HepG2 (cell line): ENCODE data around the gene SGCB. TPM values are rescaled to one million over a fixed set of nuclear protein-coding genes. Genes with fewer than 3 reads are reported as not detected.

Experiments
- ARHGAP35 ChIP-seq: sonication (generic); formaldehyde crosslinking; IDR thresholded peaks from 2 replicates; pipeline ENCODE4 v1.9.0; 2022; ENCODE audit warnings: mild to moderate bottlenecking, inconsistent platforms, moderate library complexity, missing genetic modification reagents, borderline replicate concordance
- HMG20B ChIP-seq: conservative IDR thresholded peaks from 2 replicates; pipeline ENCODE4 v1.6.1; 2016; ENCODE audit warnings: missing genetic modification reagents, missing compliant biosample characterization
- HNRNPL ChIP-seq: fragments of 200-400 bp; formaldehyde crosslinking; IDR thresholded peaks from 2 replicates; pipeline ENCODE4 v1.6.1; 2017; ENCODE audit warnings: mild to moderate bottlenecking, low read depth, low read length
- KLF15 ChIP-seq: sonication (generic); formaldehyde crosslinking; IDR thresholded peaks from 2 replicates; pipeline ENCODE4 v1.8.1; 2023; ENCODE audit warnings: borderline replicate concordance, mild to moderate bottlenecking, inconsistent platforms, missing genetic modification reagents, mixed read lengths
- MATR3 ChIP-seq: sonication (generic); formaldehyde crosslinking; IDR thresholded peaks from 2 replicates; pipeline ENCODE4 v1.4.0; 2020; ENCODE audit warnings: missing genetic modification reagents
- SAFB2 ChIP-seq: sonication (generic); formaldehyde crosslinking; IDR thresholded peaks from 2 replicates; pipeline ENCODE4 v1.5.1; 2020; ENCODE audit warnings: missing genetic modification reagents, low read depth, mild to moderate bottlenecking, borderline replicate concordance
- SALL2 ChIP-seq: sonication (generic); formaldehyde crosslinking; IDR thresholded peaks from 2 replicates; pipeline ENCODE4 v1.8.1; 2023; ENCODE audit warnings: mild to moderate bottlenecking, missing genetic modification reagents, inconsistent platforms
- TBP ChIP-seq: sonication (generic); formaldehyde crosslinking; IDR thresholded peaks from 2 replicates; pipeline ENCODE4 v1.5.0; 2020; ENCODE audit warnings: missing genetic modification reagents
- YEATS2 ChIP-seq: sonication (generic); formaldehyde crosslinking; IDR thresholded peaks from 2 replicates; pipeline ENCODE4 v1.4.0; 2020; ENCODE audit warnings: missing genetic modification reagents, borderline replicate concordance
- ZKSCAN8 ChIP-seq: IDR thresholded peaks from 2 replicates; pipeline ENCODE4 v1.6.1; 2016; ENCODE audit warnings: borderline replicate concordance, missing genetic modification reagents, missing compliant biosample characterization
- ZNF331 ChIP-seq: sonication (generic); formaldehyde crosslinking; IDR thresholded peaks from 2 replicates; pipeline ENCODE4 v1.4.0; 2020; ENCODE audit warnings: missing genetic modification reagents
- ZNF543 ChIP-seq: sonication (generic); formaldehyde crosslinking; IDR thresholded peaks from 2 replicates; pipeline ENCODE4 v1.4.0; 2020; ENCODE audit warnings: mild to moderate bottlenecking, missing genetic modification reagents
- ZNF614 ChIP-seq: IDR thresholded peaks from 2 replicates; pipeline ENCODE4 v1.6.1; 2018; ENCODE audit warnings: missing biosample characterization, missing genetic modification reagents, inconsistent platforms, borderline replicate concordance
- ZNF883 ChIP-seq: sonication (generic); formaldehyde crosslinking; IDR thresholded peaks from 2 replicates; pipeline ENCODE4 v1.5.1; 2020; ENCODE audit warnings: mild to moderate bottlenecking, missing genetic modification reagents; ENCODE audit errors: not compliant biosample characterization
- ZSCAN25 ChIP-seq: sonication (generic); formaldehyde crosslinking; IDR thresholded peaks from 2 replicates; pipeline ENCODE4 v1.8.0; 2022; ENCODE audit warnings: mild to moderate bottlenecking, missing genetic modification reagents
- ZZZ3 ChIP-seq: sonication (generic); formaldehyde crosslinking; IDR thresholded peaks from 2 replicates; pipeline ENCODE4 v1.4.0; 2020; ENCODE audit warnings: missing genetic modification reagents, mild to moderate bottlenecking, borderline replicate concordance
- polyA plus RNA-seq, 8 experiments: library from polyadenylated mRNA; depleted of rRNA in 3 of 8; stranded (reverse) in 7 of 8; unstranded in 1 of 8; fragments of >200 nt; fragmentation: Illumina TruSeq in 4 of 8; extraction: Trizol in 4 of 8; gene quantifications; 2 replicates each; pipeline versions ENCODE4 v1.2.1 to v1.2.3, GENCODE V29; 2011 to 2016; ENCODE audit warnings: low read depth in 4 of 8, missing spikeins in 1 of 8, mixed read lengths in 1 of 8; ENCODE audit not compliant: insufficient read depth in 1 of 8
- total RNA-seq, 5 experiments: library from RNA; depleted of rRNA; stranded (reverse); fragments of >200 nt; fragmentation: Illumina TruSeq; extraction: Trizol; gene quantifications; 2 replicates each; pipeline ENCODE4 v1.2.3, GENCODE V29; 2016; ENCODE audit warnings: low read depth in 1 of 5
- TF ChIP-seq, protein P1 (sequence below): sonication (generic); formaldehyde crosslinking; IDR thresholded peaks from 2 replicates; pipeline ENCODE4 v1.4.0; 2020; ENCODE audit warnings: missing genetic modification reagents
- TF ChIP-seq, protein P2 (sequence below): sonication (generic); formaldehyde crosslinking; IDR thresholded peaks from 2 replicates; pipeline ENCODE4 v1.9.0; 2022; ENCODE audit warnings: low read depth, missing genetic modification reagents
- TF ChIP-seq, protein P3 (sequence below): sonication (generic); formaldehyde crosslinking; IDR thresholded peaks from 2 replicates; pipeline ENCODE4 v1.5.1; 2020; ENCODE audit warnings: missing genetic modification reagents, mild to moderate bottlenecking, borderline replicate concordance

Gene SGCB
- total and polyA plus RNA-seq, 2 of the 13 experiments (the other 11 are each of a cell fraction or from before 2014, with no cell fraction given) = 2.2 to 4.8 TPM

DNA sequence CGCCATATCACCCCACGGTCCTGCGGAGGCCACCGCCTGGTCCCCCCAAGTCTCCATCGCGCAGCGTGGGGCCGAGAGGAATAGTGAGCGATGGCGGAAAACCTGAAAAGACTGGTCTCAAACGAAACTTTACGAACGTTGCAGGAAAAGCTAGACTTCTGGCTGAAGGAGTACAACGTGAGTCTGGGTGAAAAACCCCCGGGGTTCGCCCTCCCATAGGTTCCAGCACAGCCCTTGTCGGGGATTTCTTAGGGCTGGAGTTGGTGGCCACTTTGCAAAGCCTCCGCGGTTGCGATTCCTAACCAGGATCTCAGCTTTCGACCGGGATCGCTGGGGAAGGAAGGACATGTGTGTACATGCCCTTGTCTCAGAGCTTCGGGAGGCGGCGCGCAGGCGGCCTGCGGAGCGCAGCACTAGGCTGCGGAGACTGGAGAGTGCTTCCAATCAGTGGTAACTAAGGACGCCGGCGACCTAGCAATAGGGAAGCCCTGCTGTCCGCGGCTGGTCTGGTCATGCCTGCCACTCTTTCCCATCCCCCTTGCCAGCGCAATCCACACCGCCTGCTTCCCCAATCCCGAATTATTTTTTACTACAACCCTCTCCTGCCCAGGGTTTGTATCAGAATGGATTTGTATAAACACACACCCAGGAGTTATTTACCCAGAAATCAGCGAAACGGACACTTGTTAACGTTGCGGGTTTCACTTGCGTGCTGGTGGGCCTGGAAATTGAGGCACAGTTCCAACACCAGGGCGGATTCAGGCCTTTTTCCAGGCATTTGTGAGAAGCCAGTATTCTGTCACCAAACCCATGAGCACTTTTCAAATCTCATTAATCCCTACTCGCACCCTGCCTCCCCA, 13.7 kb upstream of the SGCB start (continued):
- TF ChIP-seq, protein P1, sequence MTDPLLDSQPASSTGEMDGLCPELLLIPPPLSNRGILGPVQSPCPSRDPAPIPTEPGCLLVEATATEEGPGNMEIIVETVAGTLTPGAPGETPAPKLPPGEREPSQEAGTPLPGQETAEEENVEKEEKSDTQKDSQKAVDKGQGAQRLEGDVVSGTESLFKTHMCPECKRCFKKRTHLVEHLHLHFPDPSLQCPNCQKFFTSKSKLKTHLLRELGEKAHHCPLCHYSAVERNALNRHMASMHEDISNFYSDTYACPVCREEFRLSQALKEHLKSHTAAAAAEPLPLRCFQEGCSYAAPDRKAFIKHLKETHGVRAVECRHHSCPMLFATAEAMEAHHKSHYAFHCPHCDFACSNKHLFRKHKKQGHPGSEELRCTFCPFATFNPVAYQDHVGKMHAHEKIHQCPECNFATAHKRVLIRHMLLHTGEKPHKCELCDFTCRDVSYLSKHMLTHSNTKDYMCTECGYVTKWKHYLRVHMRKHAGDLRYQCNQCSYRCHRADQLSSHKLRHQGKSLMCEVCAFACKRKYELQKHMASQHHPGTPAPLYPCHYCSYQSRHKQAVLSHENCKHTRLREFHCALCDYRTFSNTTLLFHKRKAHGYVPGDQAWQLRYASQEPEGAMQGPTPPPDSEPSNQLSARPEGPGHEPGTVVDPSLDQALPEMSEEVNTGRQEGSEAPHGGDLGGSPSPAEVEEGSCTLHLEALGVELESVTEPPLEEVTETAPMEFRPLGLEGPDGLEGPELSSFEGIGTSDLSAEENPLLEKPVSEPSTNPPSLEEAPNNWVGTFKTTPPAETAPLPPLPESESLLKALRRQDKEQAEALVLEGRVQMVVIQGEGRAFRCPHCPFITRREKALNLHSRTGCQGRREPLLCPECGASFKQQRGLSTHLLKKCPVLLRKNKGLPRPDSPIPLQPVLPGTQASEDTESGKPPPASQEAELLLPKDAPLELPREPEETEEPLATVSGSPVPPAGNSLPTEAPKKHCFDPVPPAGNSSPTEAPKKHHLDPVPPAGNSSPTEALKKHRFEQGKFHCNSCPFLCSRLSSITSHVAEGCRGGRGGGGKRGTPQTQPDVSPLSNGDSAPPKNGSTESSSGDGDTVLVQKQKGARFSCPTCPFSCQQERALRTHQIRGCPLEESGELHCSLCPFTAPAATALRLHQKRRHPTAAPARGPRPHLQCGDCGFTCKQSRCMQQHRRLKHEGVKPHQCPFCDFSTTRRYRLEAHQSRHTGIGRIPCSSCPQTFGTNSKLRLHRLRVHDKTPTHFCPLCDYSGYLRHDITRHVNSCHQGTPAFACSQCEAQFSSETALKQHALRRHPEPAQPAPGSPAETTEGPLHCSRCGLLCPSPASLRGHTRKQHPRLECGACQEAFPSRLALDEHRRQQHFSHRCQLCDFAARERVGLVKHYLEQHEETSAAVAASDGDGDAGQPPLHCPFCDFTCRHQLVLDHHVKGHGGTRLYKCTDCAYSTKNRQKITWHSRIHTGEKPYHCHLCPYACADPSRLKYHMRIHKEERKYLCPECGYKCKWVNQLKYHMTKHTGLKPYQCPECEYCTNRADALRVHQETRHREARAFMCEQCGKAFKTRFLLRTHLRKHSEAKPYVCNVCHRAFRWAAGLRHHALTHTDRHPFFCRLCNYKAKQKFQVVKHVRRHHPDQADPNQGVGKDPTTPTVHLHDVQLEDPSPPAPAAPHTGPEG (CRISPR knock-in tag) = no peak; the same call in 1 of the 2 replicates
- TF ChIP-seq, protein P2, sequence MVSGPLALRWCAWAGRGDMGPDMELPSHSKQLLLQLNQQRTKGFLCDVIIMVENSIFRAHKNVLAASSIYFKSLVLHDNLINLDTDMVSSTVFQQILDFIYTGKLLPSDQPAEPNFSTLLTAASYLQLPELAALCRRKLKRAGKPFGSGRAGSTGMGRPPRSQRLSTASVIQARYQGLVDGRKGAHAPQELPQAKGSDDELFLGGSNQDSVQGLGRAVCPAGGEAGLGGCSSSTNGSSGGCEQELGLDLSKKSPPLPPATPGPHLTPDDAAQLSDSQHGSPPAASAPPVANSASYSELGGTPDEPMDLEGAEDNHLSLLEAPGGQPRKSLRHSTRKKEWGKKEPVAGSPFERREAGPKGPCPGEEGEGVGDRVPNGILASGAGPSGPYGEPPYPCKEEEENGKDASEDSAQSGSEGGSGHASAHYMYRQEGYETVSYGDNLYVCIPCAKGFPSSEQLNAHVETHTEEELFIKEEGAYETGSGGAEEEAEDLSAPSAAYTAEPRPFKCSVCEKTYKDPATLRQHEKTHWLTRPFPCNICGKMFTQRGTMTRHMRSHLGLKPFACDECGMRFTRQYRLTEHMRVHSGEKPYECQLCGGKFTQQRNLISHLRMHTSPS (CRISPR knock-in tag) = no peak
- TF ChIP-seq ZNF614 (CRISPR knock-in tag) (no peak), YEATS2 (CRISPR knock-in tag) (0 out of 2 replicates have a peak, but pooled peaks have one; percentile 6), ZSCAN25 (CRISPR knock-in tag) (no peak), SALL2 (0 out of 2 replicates have a peak, but pooled peaks have one; percentile 37), ZNF883 (no peak), TBP (CRISPR knock-in tag) (no peak), MATR3 (no peak), ZNF331 (CRISPR knock-in tag) (peak; percentile 88), ZNF543 (CRISPR knock-in tag) (no peak), HMG20B (CRISPR knock-in tag) (no peak), SAFB2 (no peak; the same call in 1 of the 2 replicates), ARHGAP35 (no peak), KLF15 (CRISPR knock-in tag) (no peak), ZKSCAN8 (no peak), HNRNPL (no peak), ZZZ3 (CRISPR knock-in tag) (no peak)
- TF ChIP-seq, protein P3, sequence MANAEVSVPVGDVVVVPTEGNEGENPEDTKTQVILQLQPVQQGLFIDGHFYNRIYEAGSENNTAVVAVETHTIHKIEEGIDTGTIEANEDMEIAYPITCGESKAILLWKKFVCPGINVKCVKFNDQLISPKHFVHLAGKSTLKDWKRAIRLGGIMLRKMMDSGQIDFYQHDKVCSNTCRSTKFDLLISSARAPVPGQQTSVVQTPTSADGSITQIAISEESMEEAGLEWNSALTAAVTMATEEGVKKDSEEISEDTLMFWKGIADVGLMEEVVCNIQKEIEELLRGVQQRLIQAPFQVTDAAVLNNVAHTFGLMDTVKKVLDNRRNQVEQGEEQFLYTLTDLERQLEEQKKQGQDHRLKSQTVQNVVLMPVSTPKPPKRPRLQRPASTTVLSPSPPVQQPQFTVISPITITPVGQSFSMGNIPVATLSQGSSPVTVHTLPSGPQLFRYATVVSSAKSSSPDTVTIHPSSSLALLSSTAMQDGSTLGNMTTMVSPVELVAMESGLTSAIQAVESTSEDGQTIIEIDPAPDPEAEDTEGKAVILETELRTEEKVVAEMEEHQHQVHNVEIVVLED (CRISPR knock-in tag) = no peak
